GM18907 (cell line): ENCODE data around the gene CREBRF.
"Not testable (repeated sequence)": the region's sequence is repeated elsewhere in the genome, so short reads cannot be mapped to it uniquely, and the experiment has no call there.

Experiments used
- ATAC-seq: cut with Tn5 transposase; IDR thresholded peaks from one replicate; pipeline ENCODE4 v1.9.1; 2021; ENCODE audit warnings: mild to moderate bottlenecking, moderate library complexity; ENCODE audit not compliant: unreplicated experiment

The CREBRF gene

GRCh38 chr5:173148354-173148753 lies 92.2 kb downstream of the CREBRF start:
- ATAC-seq: no peak

GRCh38 chr5:173152547-173152946 lies 96.4 kb downstream of the CREBRF start:
- no peak for ATAC-seq

- no peak for ATAC-seq
Observed at GRCh38 chr5:173153842-173154241, 97.7 kb downstream of the CREBRF start.

DNA sequence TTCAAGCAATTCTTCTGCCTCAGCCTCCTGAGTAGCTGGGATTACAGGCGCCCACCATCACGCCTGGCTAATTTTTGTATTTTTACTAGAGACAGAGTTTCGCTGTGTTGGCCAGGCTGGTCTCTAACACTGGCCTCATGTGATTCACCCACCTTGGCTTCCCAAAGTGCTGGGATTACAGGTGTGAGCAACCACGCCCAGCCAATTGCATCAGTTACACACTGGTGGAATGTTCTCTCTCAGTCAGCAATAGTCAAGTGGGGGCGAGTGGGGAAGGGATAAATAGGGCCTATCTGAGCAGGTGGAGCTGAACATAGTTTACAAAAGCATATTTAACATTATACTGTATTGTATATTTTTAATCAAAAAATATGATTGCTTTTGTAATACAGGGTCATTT lies 98.5 kb downstream of the CREBRF start:
- not testable (repeated sequence) for ATAC-seq

- ATAC-seq: no peak
Observed at GRCh38 chr5:173155912-173156311, 99.8 kb downstream of the CREBRF start.

GRCh38 chr5:173158366-173158765 lies 102.2 kb downstream of the CREBRF start:
- ATAC-seq: no peak

DNA sequence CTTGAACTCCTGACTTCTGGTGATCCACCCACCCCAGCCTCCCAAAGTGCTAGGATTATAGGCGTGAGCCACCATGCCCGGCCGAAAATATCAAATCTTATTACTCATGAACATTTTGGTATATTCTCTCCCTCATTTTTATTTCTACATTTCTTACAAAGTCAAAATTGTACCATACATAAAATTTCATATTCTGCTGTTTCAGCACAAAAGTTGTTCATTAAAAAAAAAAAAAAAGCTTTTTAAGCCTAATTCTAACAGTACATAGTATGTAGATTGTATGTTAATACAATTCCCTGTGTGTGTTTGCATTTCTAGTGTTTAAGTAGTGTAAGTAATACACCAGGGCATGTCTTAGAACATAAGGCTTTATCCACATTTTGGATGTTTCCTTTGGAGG lies 103.1 kb downstream of the CREBRF start:
- ATAC-seq: no peak

DNA sequence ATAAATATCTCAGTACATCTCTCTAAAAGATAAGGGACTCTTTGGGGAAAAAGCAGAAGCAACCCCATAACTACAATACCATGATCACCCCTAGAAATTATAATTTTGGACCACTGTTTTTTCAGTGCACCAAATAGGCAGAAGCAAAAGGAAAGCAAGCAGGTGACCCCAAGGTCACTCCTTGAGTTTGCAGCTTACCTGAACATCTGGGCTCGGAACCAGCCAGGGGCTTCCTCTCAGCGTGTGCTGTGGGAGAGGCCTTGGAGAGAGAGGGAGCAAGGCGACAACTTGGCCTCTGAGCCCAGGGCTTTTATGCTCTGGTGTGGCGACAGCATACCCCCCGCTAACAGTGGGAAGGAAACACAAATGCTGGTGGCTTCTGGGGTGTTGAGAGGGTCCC lies 105.0 kb downstream of the CREBRF start:
- no peak for ATAC-seq

DNA sequence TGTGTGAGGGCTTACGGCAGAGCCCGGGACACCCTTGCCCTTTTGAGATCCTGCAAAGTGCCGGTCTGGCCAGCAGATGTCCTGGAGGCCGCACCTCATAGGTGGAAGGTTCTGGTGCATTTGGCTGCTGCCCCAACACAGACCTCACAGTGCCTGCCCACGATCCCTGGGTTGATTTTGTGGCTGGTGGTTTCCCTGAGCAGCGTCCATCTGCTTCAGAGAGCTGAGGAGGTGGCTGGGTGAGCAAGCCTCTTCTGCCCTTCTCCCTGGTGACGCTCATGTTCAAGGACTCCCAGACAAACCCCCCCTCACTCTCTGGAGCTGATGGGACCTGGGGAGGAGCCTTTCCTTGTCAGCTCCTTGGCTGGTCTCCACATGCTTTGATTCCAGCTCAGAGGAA lies 107.1 kb downstream of the CREBRF start:
- no peak for ATAC-seq

GRCh38 chr5:173165177-173166016 lies 109.2 kb downstream of the CREBRF start:
- no peak for ATAC-seq

GRCh38 chr5:173172166-173172565 lies 116.0 kb downstream of the CREBRF start:
- ATAC-seq: no peak

- ATAC-seq: no peak
Observed at GRCh38 chr5:173175523-173175922, 119.4 kb downstream of the CREBRF start.

GRCh38 chr5:173178369-173178910 lies 122.3 kb downstream of the CREBRF start:
- no peak for ATAC-seq

DNA sequence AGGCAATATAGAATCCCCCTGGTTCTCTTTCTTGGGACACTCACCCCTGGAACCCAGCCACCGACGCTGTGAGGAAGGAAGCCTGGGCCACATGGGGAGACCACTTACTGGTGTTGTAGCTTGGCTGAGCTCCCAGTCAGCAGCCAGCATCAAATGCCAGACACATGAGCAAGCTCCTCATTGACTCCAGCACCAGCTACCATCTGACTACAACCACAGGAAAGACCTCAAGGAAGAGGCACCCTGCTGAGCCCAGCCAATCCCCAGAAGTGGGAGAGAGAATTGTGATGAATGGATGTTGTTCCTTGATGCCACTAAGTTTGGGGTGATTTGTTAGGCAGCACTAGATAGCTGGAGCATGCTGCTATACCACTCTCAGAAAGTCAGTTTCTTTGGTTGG lies 124.2 kb downstream of the CREBRF start:
- no peak for ATAC-seq

GRCh38 chr5:173187054-173187743 lies 131.0 kb downstream of the CREBRF start:
- ATAC-seq: no peak

- no peak for ATAC-seq
Observed at GRCh38 chr5:173188280-173188679, 132.1 kb downstream of the CREBRF start.
